ENCODE results near the gene PPP2R5C.

DNA sequence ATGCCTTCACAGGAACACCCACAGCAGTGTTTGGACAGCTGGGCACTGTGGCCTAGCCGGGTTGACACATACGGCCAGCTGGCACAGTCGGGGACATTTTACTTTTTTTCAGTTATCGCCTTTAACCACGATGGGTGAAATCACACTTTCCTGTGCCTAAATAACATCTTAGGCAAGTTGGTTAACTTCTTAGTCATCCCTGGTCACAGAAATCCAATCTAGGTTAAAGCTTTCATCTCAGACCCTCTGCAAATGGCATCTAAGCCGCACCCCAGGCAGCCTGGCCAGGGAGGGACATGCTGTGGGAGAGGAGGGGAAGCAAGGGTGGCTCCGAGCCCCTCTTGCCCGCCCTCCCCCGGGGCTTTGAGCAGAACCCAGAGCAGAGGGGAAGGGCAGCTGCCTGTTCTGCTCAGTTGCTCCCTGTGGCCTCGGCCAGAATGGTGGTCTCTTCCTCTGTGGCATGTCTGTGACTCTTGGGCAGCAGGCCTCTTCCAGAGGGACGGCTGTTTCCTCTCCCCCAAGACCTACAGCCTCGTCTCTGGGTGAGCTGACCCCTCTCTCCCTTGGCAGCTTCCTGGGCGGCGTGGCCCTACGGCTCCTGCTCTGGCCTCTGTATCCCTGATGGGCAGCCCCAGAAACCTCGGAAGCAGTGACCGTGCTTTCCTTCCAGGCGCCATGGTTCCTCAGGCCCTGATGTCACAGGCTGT is 117.5 kb downstream of the PPP2R5C start:
- no peak for TF ChIP-seq EGR1 (IDR thresholded peaks at IDR 0.05)
- no peak for TF ChIP-seq RAD21 (IDR thresholded peaks at IDR 0.05; ENCODE audit: low read depth)
- no peak for TF ChIP-seq EP300 (IDR thresholded peaks at IDR 0.05; ENCODE audit: borderline replicate concordance)
- TF ChIP-seq YY1 (IDR thresholded peaks at IDR 0.05; ENCODE audit: low read depth) = no peak
